ENCODE results near the gene MCL1.

DNA sequence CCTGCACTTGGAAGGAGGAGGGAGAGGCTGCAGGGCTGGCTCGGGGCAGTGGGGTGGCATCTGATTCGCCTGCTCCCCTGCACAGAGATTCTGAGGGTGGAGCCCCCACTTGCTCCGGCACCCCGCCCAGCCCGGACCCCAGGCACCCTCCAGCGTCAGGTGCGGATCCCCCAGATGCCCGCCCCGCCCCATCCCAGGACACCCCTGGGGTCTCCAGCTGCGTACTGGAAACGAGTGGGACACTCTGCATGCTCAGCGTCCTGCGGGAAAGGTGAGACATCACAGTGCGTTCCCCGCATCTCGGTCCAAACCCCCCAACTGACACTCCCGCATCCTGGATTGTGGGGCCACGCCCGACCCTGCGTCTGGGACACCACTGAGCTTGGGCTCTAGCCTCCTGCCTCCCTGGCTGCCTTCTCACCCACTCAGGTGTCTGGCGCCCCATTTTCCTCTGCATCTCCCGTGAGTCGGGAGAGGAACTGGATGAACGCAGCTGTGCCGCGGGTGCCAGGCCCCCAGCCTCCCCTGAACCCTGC is 22.3 kb downstream of the MCL1 start:
- TF ChIP-seq CTCF (IDR thresholded peaks at IDR 0.05) (no peak), ZFX (IDR thresholded peaks at IDR 0.05; ENCODE audit: borderline replicate concordance) (no peak)

Data from 22Rv1 (cell line).